ENCODE results near the gene EIF5A2.

EIF5A2 gene

DNA sequence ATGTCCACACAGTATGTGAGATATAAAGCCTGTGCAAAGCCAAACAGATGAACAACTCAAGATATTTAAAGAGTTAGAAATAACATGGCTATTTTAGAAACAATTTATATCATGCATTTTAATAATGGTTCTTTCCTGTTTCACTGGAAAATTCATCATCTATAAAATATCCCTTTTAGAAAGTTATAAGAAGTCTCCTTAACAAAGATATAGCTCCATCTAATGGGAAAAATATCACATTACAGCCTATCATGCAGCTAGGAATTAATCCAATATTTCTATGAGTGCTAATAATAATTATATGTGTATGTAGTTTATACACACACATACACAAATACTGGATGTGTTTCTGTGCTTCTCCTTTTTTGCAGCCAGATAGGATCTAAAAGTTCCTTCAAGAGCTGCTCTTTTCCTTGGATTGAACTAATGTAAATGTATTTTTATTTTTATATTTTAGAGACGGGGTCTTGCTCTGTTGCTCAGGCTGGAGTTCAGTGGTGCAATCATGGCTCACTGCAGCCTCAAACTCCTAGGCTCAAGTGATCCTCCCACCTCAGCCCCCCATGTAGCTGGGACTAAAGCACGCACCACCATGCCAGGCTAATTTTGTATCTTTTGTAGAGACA lies 60.0 kb downstream of the EIF5A2 start:
- DNase-seq: peak; percentile 42

GRCh38 chr3:170844377-170844776 lies 64.1 kb downstream of the EIF5A2 start:
- DNase-seq: no peak

GRCh38 chr3:170840291-170840859 lies 68.1 kb downstream of the EIF5A2 start:
- DNase-seq: no peak

DNA sequence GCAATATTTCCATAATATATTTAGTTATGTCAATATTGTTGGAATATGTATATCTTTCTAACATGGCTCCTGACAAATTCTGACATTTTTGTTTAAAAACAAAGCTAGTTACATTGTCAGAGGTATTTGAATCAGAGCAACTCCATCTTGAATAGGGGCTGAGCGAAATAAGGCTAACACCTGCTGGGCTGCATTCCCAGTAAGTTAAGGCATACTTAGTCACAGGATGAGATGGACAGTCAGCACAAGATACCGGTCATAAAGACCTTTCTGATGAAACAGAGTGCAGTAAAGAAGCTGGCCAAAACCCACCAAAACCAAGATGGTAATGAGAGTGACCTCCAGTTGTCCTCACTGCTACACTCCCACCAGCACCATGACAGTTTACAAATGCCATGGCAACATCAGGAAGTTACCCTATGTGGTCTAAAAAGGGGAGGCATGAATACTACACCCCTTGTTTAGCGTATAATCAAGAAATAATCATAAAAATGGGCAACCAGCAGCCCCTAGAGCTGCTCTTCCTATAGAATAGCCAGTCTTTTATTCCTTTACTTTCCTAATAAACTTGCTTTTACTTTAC lies 68.8 kb downstream of the EIF5A2 start:
- no peak for DNase-seq

All from fibroblast of skin of back (primary cell).